Measurements from ENCODE around the gene RPP25L. TPM values are rescaled to one million over a fixed set of nuclear protein-coding genes. Genes with fewer than 3 reads are reported as not detected.

RPP25L gene
- total RNA-seq, 2 donors from 2014 or later, result 19.3 to 22.4 TPM

DNA sequence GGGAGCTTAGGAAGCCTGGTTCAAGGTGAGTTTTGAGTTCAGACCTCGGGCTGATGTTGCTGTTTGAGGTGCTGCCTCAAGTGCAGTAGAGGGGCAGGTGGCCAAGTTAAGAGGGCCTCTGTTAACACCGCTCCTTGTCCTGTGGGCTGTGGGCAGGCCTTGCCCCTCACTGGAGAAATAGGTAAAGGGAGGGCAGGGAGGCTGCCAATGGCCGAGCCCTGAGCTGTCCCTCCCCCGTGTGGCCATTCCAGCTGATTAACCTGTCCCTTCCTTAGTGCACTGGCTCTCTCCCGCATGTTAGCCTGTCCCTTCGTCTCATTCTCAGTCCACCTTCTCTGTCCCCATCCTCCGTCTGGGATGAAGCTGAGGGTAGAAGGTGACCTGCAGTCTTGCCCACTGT is 43.8 kb downstream of the RPP25L start:
- no peak for DNase-seq
- Mint-ChIP-seq H3K36me3 (ENCODE audit: low read depth) (no peaks in the 10 kb centered on the region), H3K27me3 (ENCODE audit: insufficient read depth) (peaks cover 49% of the 10 kb centered on the region), H3K4me3 (no peak overlapping the region), H3K4me1 (peaks cover 8% of the 10 kb centered on the region), H3K9me3 (no peaks in the 10 kb centered on the region), H3K27ac (no peak overlapping the region)
- H3K9ac ChIP-seq (ENCODE audit: extremely low read depth, low read length, poor library complexity, severe bottlenecking), result no peak overlapping the region
- H3K4me1 ChIP-seq (ENCODE audit: control insufficient read depth, insufficient read depth, low read length), result no peaks in the 10 kb centered on the region
- WGBS, 2 experiments (ENCODE audit: insufficient coverage in 1 of 2, insufficient read length in 1 of 2), result 89 to 91% methylated on average over 6 to 7 of the region's 7 CpGs
- no peaks in the 10 kb centered on the region for H3K9me3 ChIP-seq (ENCODE audit: control insufficient read depth, low read length)
- H3K27me3 ChIP-seq (ENCODE audit: control insufficient read depth, insufficient read depth, low read length, poor library complexity, severe bottlenecking), result peaks cover 15% of the 10 kb centered on the region
- H3K27ac ChIP-seq (ENCODE audit: low read depth, low read length), result peak overlapping the region; percentile 76
- TF ChIP-seq, protein P1, sequence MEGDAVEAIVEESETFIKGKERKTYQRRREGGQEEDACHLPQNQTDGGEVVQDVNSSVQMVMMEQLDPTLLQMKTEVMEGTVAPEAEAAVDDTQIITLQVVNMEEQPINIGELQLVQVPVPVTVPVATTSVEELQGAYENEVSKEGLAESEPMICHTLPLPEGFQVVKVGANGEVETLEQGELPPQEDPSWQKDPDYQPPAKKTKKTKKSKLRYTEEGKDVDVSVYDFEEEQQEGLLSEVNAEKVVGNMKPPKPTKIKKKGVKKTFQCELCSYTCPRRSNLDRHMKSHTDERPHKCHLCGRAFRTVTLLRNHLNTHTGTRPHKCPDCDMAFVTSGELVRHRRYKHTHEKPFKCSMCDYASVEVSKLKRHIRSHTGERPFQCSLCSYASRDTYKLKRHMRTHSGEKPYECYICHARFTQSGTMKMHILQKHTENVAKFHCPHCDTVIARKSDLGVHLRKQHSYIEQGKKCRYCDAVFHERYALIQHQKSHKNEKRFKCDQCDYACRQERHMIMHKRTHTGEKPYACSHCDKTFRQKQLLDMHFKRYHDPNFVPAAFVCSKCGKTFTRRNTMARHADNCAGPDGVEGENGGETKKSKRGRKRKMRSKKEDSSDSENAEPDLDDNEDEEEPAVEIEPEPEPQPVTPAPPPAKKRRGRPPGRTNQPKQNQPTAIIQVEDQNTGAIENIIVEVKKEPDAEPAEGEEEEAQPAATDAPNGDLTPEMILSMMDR (conservative IDR thresholded peaks at IDR 0.05), result no peak
- H3K4me3 ChIP-seq (ENCODE audit: low read length), result no peak overlapping the region
- no peaks in the 10 kb centered on the region for H3K36me3 ChIP-seq (ENCODE audit: control insufficient read depth, insufficient read depth, low read length)

DNA sequence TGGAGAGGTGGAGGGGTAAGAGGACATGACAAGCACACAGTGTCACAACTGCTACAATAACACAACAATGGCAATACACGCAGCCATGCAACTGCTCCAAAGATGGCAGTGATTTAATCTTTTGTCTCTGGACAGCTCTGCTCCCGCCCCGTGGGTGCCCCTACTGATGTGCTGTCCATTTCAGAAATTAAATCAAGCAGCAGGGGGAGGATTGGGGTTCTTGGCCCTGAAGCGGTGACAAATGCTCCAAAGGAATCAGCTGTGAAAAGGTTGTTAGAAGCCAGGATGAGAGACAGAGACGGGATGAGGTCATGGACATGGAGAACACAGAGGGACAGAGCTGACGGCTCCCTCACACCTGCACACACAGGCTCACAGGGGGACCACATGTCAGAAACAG is 44.9 kb downstream of the RPP25L start:
- WGBS, 2 experiments (ENCODE audit: insufficient coverage in 1 of 2, insufficient read length in 1 of 2), result 88 to 91% methylated on average over 5 to 6 of the region's 6 CpGs
- H3K4me1 ChIP-seq (ENCODE audit: control insufficient read depth, insufficient read depth, low read length), result no peaks in the 10 kb centered on the region
- no peak for DNase-seq
- no peak overlapping the region for H3K9ac ChIP-seq (ENCODE audit: extremely low read depth, low read length, poor library complexity, severe bottlenecking)
- peaks cover 15% of the 10 kb centered on the region for H3K27me3 ChIP-seq (ENCODE audit: control insufficient read depth, insufficient read depth, low read length, poor library complexity, severe bottlenecking)
- no peaks in the 10 kb centered on the region for H3K36me3 ChIP-seq (ENCODE audit: control insufficient read depth, insufficient read depth, low read length)
- no peak overlapping the region for H3K27ac Mint-ChIP-seq
- no peak overlapping the region for H3K4me3 Mint-ChIP-seq
- H3K27ac ChIP-seq (ENCODE audit: low read depth, low read length), result peak overlapping the region; percentile 76
- peaks cover 57% of the 10 kb centered on the region for H3K27me3 Mint-ChIP-seq (ENCODE audit: insufficient read depth)
- TF ChIP-seq, protein P1 (conservative IDR thresholded peaks at IDR 0.05), result no peak
- no peaks in the 10 kb centered on the region for H3K9me3 Mint-ChIP-seq
- no peak overlapping the region for H3K4me3 ChIP-seq (ENCODE audit: low read length)
- H3K9me3 ChIP-seq (ENCODE audit: control insufficient read depth, low read length), result no peaks in the 10 kb centered on the region
- H3K4me1 Mint-ChIP-seq, result peaks cover 8% of the 10 kb centered on the region
- H3K36me3 Mint-ChIP-seq (ENCODE audit: low read depth), result no peaks in the 10 kb centered on the region

DNA sequence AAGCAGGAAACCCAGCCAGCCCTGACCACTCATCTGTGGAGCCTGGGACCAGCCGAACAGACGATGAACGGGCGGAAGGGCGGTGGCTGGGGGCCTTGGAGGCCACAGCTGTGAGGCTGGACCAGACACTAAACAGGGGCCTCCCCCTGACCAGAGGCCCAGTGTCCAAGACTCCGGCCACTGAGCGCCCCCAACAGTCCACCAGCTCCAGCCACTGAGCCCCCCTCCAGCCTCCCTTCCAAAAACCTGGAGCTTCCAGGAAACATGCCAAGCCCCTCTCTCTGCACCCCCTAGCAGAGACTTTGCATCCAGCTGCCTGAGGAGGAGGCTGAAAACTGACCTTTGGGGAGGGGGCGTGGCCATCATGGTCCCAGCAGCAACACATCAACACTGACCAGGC is 45.6 kb downstream of the RPP25L start:
- Mint-ChIP-seq H3K4me3 (no peak overlapping the region), H3K4me1 (peaks cover 8% of the 10 kb centered on the region), H3K36me3 (ENCODE audit: low read depth) (no peaks in the 10 kb centered on the region)

More for the DNA sequence above, 45.6 kb downstream of the RPP25L start:
- H3K27me3 ChIP-seq (ENCODE audit: control insufficient read depth, insufficient read depth, low read length, poor library complexity, severe bottlenecking), result peaks cover 15% of the 10 kb centered on the region
- no peak overlapping the region for H3K4me3 ChIP-seq (ENCODE audit: low read length)
- TF ChIP-seq, protein P1 (conservative IDR thresholded peaks at IDR 0.05), result no peak
- no peak for DNase-seq
- 89% methylated on average over 8 of the region's 8 CpGs; no CpG with 5 or more reads in 1 of the 2 experiments for WGBS, 2 experiments (ENCODE audit: insufficient coverage in 1 of 2, insufficient read length in 1 of 2)
- H3K9ac ChIP-seq (ENCODE audit: extremely low read depth, low read length, poor library complexity, severe bottlenecking), result no peak overlapping the region
- H3K9me3 Mint-ChIP-seq, result no peaks in the 10 kb centered on the region
- H3K27ac ChIP-seq (ENCODE audit: low read depth, low read length), result peak overlapping the region; percentile 74
- H3K36me3 ChIP-seq (ENCODE audit: control insufficient read depth, insufficient read depth, low read length), result no peaks in the 10 kb centered on the region
- H3K27ac Mint-ChIP-seq, result no peak overlapping the region
- H3K4me1 ChIP-seq (ENCODE audit: control insufficient read depth, insufficient read depth, low read length), result no peaks in the 10 kb centered on the region
- H3K9me3 ChIP-seq (ENCODE audit: control insufficient read depth, low read length), result no peaks in the 10 kb centered on the region
- peaks cover 53% of the 10 kb centered on the region for H3K27me3 Mint-ChIP-seq (ENCODE audit: insufficient read depth)
